OCI-LY3 (cell line): ENCODE data around the gene SMR3A.

Source experiments
- H2AFZ ChIP-seq: fragments of 200-600, 300-600 bp; shearing (Covaris generic); 2 replicates; pipeline ENCODE4 v1.6.0; 2014; ENCODE audit warnings: antibody characterized with exemption, low read depth, low read length
- H3K27ac ChIP-seq: fragments of 200-600, 300-600 bp; sonication (generic); 2 replicates; pipeline ENCODE4 v1.5.1; 2014; ENCODE audit warnings: mild to moderate bottlenecking, low read length, moderate library complexity, mixed read lengths
- H3K27me3 ChIP-seq: fragments of 200-600, 300-600 bp; sonication (generic); 2 replicates; pipeline ENCODE4 v1.6.1; 2014; ENCODE audit warnings: low read depth, low read length, mixed read lengths
- H3K36me3 ChIP-seq: fragments of 200-600, 300-600 bp; sonication (generic); replicated peaks from 2 replicates; pipeline ENCODE3; 2014; ENCODE audit warnings: low read depth, low read length, mixed read lengths
- H3K4me1 ChIP-seq: fragments of 300-600, 200-600 bp; sonication (generic); 2 replicates; pipeline ENCODE4 v1.6.1; 2014; ENCODE audit warnings: low read length, mixed read lengths
- H3K4me2 ChIP-seq: fragments of 200-600, 300-600 bp; sonication (generic); 2 replicates; pipeline ENCODE4 v1.6.1; 2014; ENCODE audit warnings: low read length, mixed read lengths
- H3K4me3 ChIP-seq: fragments of 300-600, 200-600 bp; sonication (generic); 2 replicates; pipeline ENCODE4 v1.5.1; 2014; ENCODE audit warnings: antibody characterized with exemption, mild to moderate bottlenecking, low read length, moderate library complexity
- H3K79me2 ChIP-seq: fragments of 300-600, 200-600 bp; shearing (Covaris generic); 2 replicates; pipeline ENCODE4 v1.6.1; 2014; ENCODE audit warnings: mild to moderate bottlenecking, low read length, mixed read lengths
- H3K9ac ChIP-seq: fragments of 300-600, 200-600 bp; shearing (Covaris generic); 2 replicates; pipeline ENCODE4 v1.6.0; 2014; ENCODE audit warnings: mild to moderate bottlenecking, low read length, moderate library complexity
- H3K9me3 ChIP-seq: fragments of 200-600, 300-600 bp; shearing (Covaris generic); 2 replicates; pipeline ENCODE4 v1.6.1; 2014; ENCODE audit warnings: low read length, mixed read lengths; ENCODE audit not compliant: insufficient read depth
- H4K20me1 ChIP-seq: fragments of 200-600, 300-600 bp; sonication (generic); 2 replicates; pipeline ENCODE4 v1.6.1; 2016; ENCODE audit warnings: low read length, mixed read lengths; ENCODE audit not compliant: insufficient read depth
- EZH2phosphoT487 ChIP-seq: fragments of 200-600 bp; shearing (Covaris generic); IDR thresholded peaks from 2 replicates; pipeline ENCODE4 v1.6.1; 2018; ENCODE audit warnings: antibody characterized with exemption, mixed run types, low read depth
- TF ChIP-seq, protein P1 (sequence below): fragments of 200-600, 300-600 bp; sonication (generic); IDR thresholded peaks from 2 replicates; pipeline ENCODE4 v1.5.1; 2014; ENCODE audit warnings: antibody characterized with exemption, low read length, low read depth

SMR3A gene

GRCh38 chr4:70405765-70406164 is 45.2 kb downstream of the SMR3A start:
- Histone ChIP-seq H2AFZ (no peak overlapping the region), H3K27ac (no peak overlapping the region), H4K20me1 (no peaks in the 10 kb centered on the region), H3K4me3 (no peak overlapping the region), H3K27me3 (no peaks in the 10 kb centered on the region), H3K4me1 (no peaks in the 10 kb centered on the region), H3K9ac (no peak overlapping the region), H3K79me2 (no peaks in the 10 kb centered on the region), H3K4me2 (no peak overlapping the region), H3K36me3 (no peaks in the 10 kb centered on the region), H3K9me3 (no peaks in the 10 kb centered on the region)
- TF ChIP-seq, protein P1, sequence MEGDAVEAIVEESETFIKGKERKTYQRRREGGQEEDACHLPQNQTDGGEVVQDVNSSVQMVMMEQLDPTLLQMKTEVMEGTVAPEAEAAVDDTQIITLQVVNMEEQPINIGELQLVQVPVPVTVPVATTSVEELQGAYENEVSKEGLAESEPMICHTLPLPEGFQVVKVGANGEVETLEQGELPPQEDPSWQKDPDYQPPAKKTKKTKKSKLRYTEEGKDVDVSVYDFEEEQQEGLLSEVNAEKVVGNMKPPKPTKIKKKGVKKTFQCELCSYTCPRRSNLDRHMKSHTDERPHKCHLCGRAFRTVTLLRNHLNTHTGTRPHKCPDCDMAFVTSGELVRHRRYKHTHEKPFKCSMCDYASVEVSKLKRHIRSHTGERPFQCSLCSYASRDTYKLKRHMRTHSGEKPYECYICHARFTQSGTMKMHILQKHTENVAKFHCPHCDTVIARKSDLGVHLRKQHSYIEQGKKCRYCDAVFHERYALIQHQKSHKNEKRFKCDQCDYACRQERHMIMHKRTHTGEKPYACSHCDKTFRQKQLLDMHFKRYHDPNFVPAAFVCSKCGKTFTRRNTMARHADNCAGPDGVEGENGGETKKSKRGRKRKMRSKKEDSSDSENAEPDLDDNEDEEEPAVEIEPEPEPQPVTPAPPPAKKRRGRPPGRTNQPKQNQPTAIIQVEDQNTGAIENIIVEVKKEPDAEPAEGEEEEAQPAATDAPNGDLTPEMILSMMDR, result no peak
- TF ChIP-seq EZH2phosphoT487, result no peak
